Activated T-cell treated with anti-CD3 and anti-CD28 coated beads, Interleukin-2, amount 50 U/mL, for 4 hours (primary cell): ENCODE results near the gene DNMT3B. TPM values are rescaled to one million over a fixed set of nuclear protein-coding genes. Genes with fewer than 3 reads are reported as not detected.
"Not testable (repeated sequence)": the region's sequence is repeated elsewhere in the genome, so short reads cannot be mapped to it uniquely, and the experiment has no call there.

Experiments used
- ATAC-seq, 2 donors: fragments of 200-7000 bp; cut with Tn5 transposase; one replicate each; pipeline ENCODE4 v1.10.0; 2021
- DNase-seq: peaks from one replicate; pipeline ENCODE4 v3.0.0-alpha.2; 2020
- H3K27me3 Mint-ChIP-seq: one replicate; pipeline ENCODE4 v1.8.0; 2021; ENCODE audit warnings: low read depth, mixed read lengths
- H3K36me3 Mint-ChIP-seq: one replicate; pipeline ENCODE4 v1.8.0; 2022; ENCODE audit warnings: mixed read lengths; ENCODE audit not compliant: insufficient read depth
- H3K4me1 Mint-ChIP-seq: one replicate; pipeline ENCODE4 v1.8.0; 2021; ENCODE audit warnings: low read depth, mixed read lengths
- H3K4me3 Mint-ChIP-seq: one replicate; pipeline ENCODE4 v1.8.0; 2021; ENCODE audit warnings: mild to moderate bottlenecking, moderate library complexity, mixed read lengths
- H3K9me3 Mint-ChIP-seq: one replicate; pipeline ENCODE4 v1.8.0; 2021; ENCODE audit warnings: mixed read lengths
- total RNA-seq, 3 donors: library from RNA; stranded (reverse); gene quantifications; one replicate each; pipeline ENCODE4 v1.2.1, GENCODE V29; 2021

The DNMT3B gene
- total RNA-seq, 3 donors from 2014 or later = 0.63 to 1.0 (median 0.63) TPM

- no peaks in the 10 kb centered on the region for H3K27me3 Mint-ChIP-seq
- ATAC-seq = no peak
- no peak overlapping the region for H3K4me3 Mint-ChIP-seq
- no peaks in the 10 kb centered on the region for H3K36me3 Mint-ChIP-seq
- no peaks in the 10 kb centered on the region for H3K9me3 Mint-ChIP-seq
- no peak for DNase-seq
- peaks cover 44% of the 10 kb centered on the region for H3K4me1 Mint-ChIP-seq
Measured at GRCh38 chr20:32792731-32793458, 30.7 kb downstream of the DNMT3B start.

- Mint-ChIP-seq H3K9me3 (no peaks in the 10 kb centered on the region), H3K4me1 (peaks cover 41% of the 10 kb centered on the region), H3K27me3 (no peaks in the 10 kb centered on the region), H3K4me3 (no peak overlapping the region), H3K36me3 (no peaks in the 10 kb centered on the region)
- no peak for ATAC-seq
- DNase-seq = no peak
Measured at GRCh38 chr20:32796383-32796948, 34.3 kb downstream of the DNMT3B start.

GRCh38 chr20:32796981-32797451 lies 34.8 kb downstream of the DNMT3B start:
- ATAC-seq (no peak), DNase-seq (no peak)
- Mint-ChIP-seq H3K27me3 (no peaks in the 10 kb centered on the region), H3K4me1 (peaks cover 37% of the 10 kb centered on the region), H3K9me3 (no peaks in the 10 kb centered on the region), H3K36me3 (no peaks in the 10 kb centered on the region), H3K4me3 (no peak overlapping the region)

- H3K4me3 Mint-ChIP-seq, H3K27me3 Mint-ChIP-seq, ATAC-seq, H3K9me3 Mint-ChIP-seq, H3K36me3 Mint-ChIP-seq, DNase-seq: not testable (repeated sequence)
- H3K4me1 Mint-ChIP-seq = peaks cover 31% of the 10 kb centered on the region
Measured at GRCh38 chr20:32797571-32797970, 35.4 kb downstream of the DNMT3B start.

GRCh38 chr20:32798046-32798981 lies 36.1 kb downstream of the DNMT3B start:
- Mint-ChIP-seq H3K4me3 (no peak overlapping the region), H3K4me1 (peaks cover 24% of the 10 kb centered on the region), H3K9me3 (no peaks in the 10 kb centered on the region), H3K27me3 (no peaks in the 10 kb centered on the region), H3K36me3 (no peaks in the 10 kb centered on the region)
- DNase-seq = no peak
- no peak for ATAC-seq

- no peak for DNase-seq
- H3K27me3 Mint-ChIP-seq = no peaks in the 10 kb centered on the region
- no peaks in the 10 kb centered on the region for H3K9me3 Mint-ChIP-seq
- H3K4me1 Mint-ChIP-seq = no peaks in the 10 kb centered on the region
- H3K4me3 Mint-ChIP-seq = no peak overlapping the region
- no peaks in the 10 kb centered on the region for H3K36me3 Mint-ChIP-seq
- ATAC-seq = no peak
Measured at GRCh38 chr20:32803092-32803491, 40.9 kb downstream of the DNMT3B start.

- Mint-ChIP-seq H3K27me3 (no peaks in the 10 kb centered on the region), H3K9me3 (no peaks in the 10 kb centered on the region), H3K36me3 (no peaks in the 10 kb centered on the region), H3K4me3 (no peak overlapping the region), H3K4me1 (no peaks in the 10 kb centered on the region)
- ATAC-seq (no peak), DNase-seq (no peak)
Measured at GRCh38 chr20:32804022-32804715, 42.0 kb downstream of the DNMT3B start.

- no peaks in the 10 kb centered on the region for H3K36me3 Mint-ChIP-seq
- H3K4me3 Mint-ChIP-seq = no peak overlapping the region
- H3K4me1 Mint-ChIP-seq = no peaks in the 10 kb centered on the region
- DNase-seq (no peak), ATAC-seq (no peak)
- H3K9me3 Mint-ChIP-seq = no peaks in the 10 kb centered on the region
- H3K27me3 Mint-ChIP-seq = no peaks in the 10 kb centered on the region
Measured at GRCh38 chr20:32804817-32805216, 42.6 kb downstream of the DNMT3B start.

- no peaks in the 10 kb centered on the region for H3K9me3 Mint-ChIP-seq
- no peak overlapping the region for H3K4me3 Mint-ChIP-seq
- H3K4me1 Mint-ChIP-seq = no peaks in the 10 kb centered on the region
- ATAC-seq (no peak), DNase-seq (no peak)
- H3K36me3 Mint-ChIP-seq = no peaks in the 10 kb centered on the region
- H3K27me3 Mint-ChIP-seq = no peaks in the 10 kb centered on the region
Measured at GRCh38 chr20:32805721-32806120, 43.5 kb downstream of the DNMT3B start.

- no peaks in the 10 kb centered on the region for H3K9me3 Mint-ChIP-seq
- H3K36me3 Mint-ChIP-seq = no peaks in the 10 kb centered on the region
- H3K4me3 Mint-ChIP-seq = no peak overlapping the region
- ATAC-seq (no peak), DNase-seq (no peak)
- H3K27me3 Mint-ChIP-seq = no peaks in the 10 kb centered on the region
- H3K4me1 Mint-ChIP-seq = no peaks in the 10 kb centered on the region
Measured at GRCh38 chr20:32806356-32806755, 44.2 kb downstream of the DNMT3B start.

GRCh38 chr20:32807706-32808105 lies 45.5 kb downstream of the DNMT3B start:
- ATAC-seq (no peak), DNase-seq (no peak)
- Mint-ChIP-seq H3K36me3 (no peaks in the 10 kb centered on the region), H3K27me3 (no peaks in the 10 kb centered on the region), H3K4me3 (no peak overlapping the region), H3K9me3 (no peaks in the 10 kb centered on the region), H3K4me1 (no peaks in the 10 kb centered on the region)

- no peaks in the 10 kb centered on the region for H3K9me3 Mint-ChIP-seq
- H3K36me3 Mint-ChIP-seq = no peaks in the 10 kb centered on the region
- H3K4me3 Mint-ChIP-seq = no peak overlapping the region
- ATAC-seq (no peak), DNase-seq (no peak)
- no peaks in the 10 kb centered on the region for H3K27me3 Mint-ChIP-seq
- no peaks in the 10 kb centered on the region for H3K4me1 Mint-ChIP-seq
Measured at GRCh38 chr20:32808438-32808837, 46.3 kb downstream of the DNMT3B start.

GRCh38 chr20:32809907-32810306 lies 47.7 kb downstream of the DNMT3B start:
- Mint-ChIP-seq H3K4me1 (no peaks in the 10 kb centered on the region), H3K36me3 (no peaks in the 10 kb centered on the region), H3K4me3 (no peak overlapping the region), H3K9me3 (no peaks in the 10 kb centered on the region), H3K27me3 (no peaks in the 10 kb centered on the region)
- ATAC-seq (no peak), DNase-seq (no peak)

GRCh38 chr20:32810941-32811340 lies 48.8 kb downstream of the DNMT3B start:
- no peak for DNase-seq
- H3K27me3 Mint-ChIP-seq = no peaks in the 10 kb centered on the region
- H3K36me3 Mint-ChIP-seq = no peaks in the 10 kb centered on the region
- H3K4me3 Mint-ChIP-seq = no peak overlapping the region
- no peaks in the 10 kb centered on the region for H3K4me1 Mint-ChIP-seq
- H3K9me3 Mint-ChIP-seq = no peaks in the 10 kb centered on the region
- no peak for ATAC-seq
